Caco-2 (cell line): ENCODE data around the gene REV3L. TPM values are rescaled to one million over a fixed set of nuclear protein-coding genes. Genes with fewer than 3 reads are reported as not detected.

Experiments used
- BruUV-seq: library from RNA; stranded (reverse); fragments of 400-500 nt; replicated peaks from 2 replicates; lab custom pipeline; 2021; lab: Mats Ljungman, UMichigan
- CTCF ChIA-PET: fragments of 300-600 bp; sonication (Branson Sonifier 250); formaldehyde crosslinking; loops from one replicate; lab custom pipeline; 2022; ENCODE audit warnings: antibody characterized with exemption; lab: Charles Lee
- POLR2A ChIA-PET: fragments of 300-600 bp; sonication (Branson Sonifier 250); formaldehyde crosslinking; loops from one replicate; lab custom pipeline; 2022; ENCODE audit warnings: antibody characterized with exemption; lab: Charles Lee
- DNase-seq, 2 experiments: peaks; one replicate each; pipeline versions ENCODE4 v3.0.0 to v3.0.0-alpha.2; 2020 to 2022
- H3K27me3 ChIP-seq: replicated peaks from 2 replicates; pipeline ENCODE4 v1.6.0; 2011; ENCODE audit warnings: low read length; ENCODE audit not compliant: control insufficient read depth, insufficient read depth
- H3K36me3 ChIP-seq: 2 replicates; pipeline ENCODE4 v1.5.1; 2011; ENCODE audit warnings: low read length; ENCODE audit not compliant: control insufficient read depth, insufficient read depth
- H3K4me1 ChIP-seq: fragments of 250-450 bp; sonication (Bioruptor Pico); 2 replicates; pipeline ENCODE4 v1.5.1; 2020; ENCODE audit warnings: mild to moderate bottlenecking
- H3K4me3 ChIP-seq: 2 replicates; pipeline ENCODE4 v1.5.1; 2011; ENCODE audit warnings: low read depth, mild to moderate bottlenecking, control low read depth, low read length
- H3K9me3 ChIP-seq: fragments of 250-450 bp; sonication (Bioruptor Pico); 2 replicates; pipeline ENCODE4 v1.5.1; 2020; ENCODE audit warnings: mild to moderate bottlenecking, moderate library complexity
- H3K27ac Mint-ChIP-seq: one replicate; pipeline ENCODE4 v1.8.0; 2022; ENCODE audit warnings: mixed read lengths; ENCODE audit not compliant: unreplicated experiment
- H3K27me3 Mint-ChIP-seq: one replicate; pipeline ENCODE4 v1.8.0; 2022; ENCODE audit warnings: mixed read lengths; ENCODE audit not compliant: insufficient read depth, unreplicated experiment
- H3K36me3 Mint-ChIP-seq: one replicate; pipeline ENCODE4 v1.8.0; 2022; ENCODE audit warnings: mild to moderate bottlenecking, mixed read lengths; ENCODE audit not compliant: insufficient read depth, unreplicated experiment
- H3K4me1 Mint-ChIP-seq: one replicate; pipeline ENCODE4 v1.8.0; 2022; ENCODE audit warnings: low read depth, mixed read lengths; ENCODE audit not compliant: unreplicated experiment
- H3K4me3 Mint-ChIP-seq: one replicate; pipeline ENCODE4 v1.8.0; 2022; ENCODE audit warnings: mild to moderate bottlenecking, moderate library complexity, mixed read lengths; ENCODE audit not compliant: unreplicated experiment
- H3K9me3 Mint-ChIP-seq: one replicate; pipeline ENCODE4 v1.8.0; 2022; ENCODE audit warnings: mixed read lengths; ENCODE audit not compliant: unreplicated experiment
- intact Hi-C: fragments of 100-400 bp; cut with micrococcal nuclease; formaldehyde crosslinking; loops from one replicate; pipeline ENCODE4 v1.10.0; 2022; ENCODE audit not compliant: unreplicated experiment
- total RNA-seq: library from RNA; stranded (reverse); gene quantifications from 2 replicates; pipeline ENCODE4 v1.2.3, GENCODE V29; 2022
- TF ChIP-seq, protein P1 (sequence below), 2 experiments: fragments of 200-600 bp in 1 of 2; IDR thresholded peaks; 1 replicate in 1 of 2; 2 replicates in 1 of 2; pipeline versions ENCODE4 v1.5.1 to v1.8.0; 2011 to 2022; ENCODE audit warnings: antibody characterized with exemption in 1 of 2, control low read depth in 1 of 2, inconsistent platforms in 1 of 2, low read depth in 1 of 2, low read length in 1 of 2, mild to moderate bottlenecking in 1 of 2, moderate library complexity in 1 of 2; ENCODE audit not compliant: insufficient read depth in 1 of 2, severe bottlenecking in 1 of 2, unreplicated experiment in 1 of 2

REV3L gene
- total RNA-seq, 1 experiment from 2014 or later: 22.2 TPM

DNA sequence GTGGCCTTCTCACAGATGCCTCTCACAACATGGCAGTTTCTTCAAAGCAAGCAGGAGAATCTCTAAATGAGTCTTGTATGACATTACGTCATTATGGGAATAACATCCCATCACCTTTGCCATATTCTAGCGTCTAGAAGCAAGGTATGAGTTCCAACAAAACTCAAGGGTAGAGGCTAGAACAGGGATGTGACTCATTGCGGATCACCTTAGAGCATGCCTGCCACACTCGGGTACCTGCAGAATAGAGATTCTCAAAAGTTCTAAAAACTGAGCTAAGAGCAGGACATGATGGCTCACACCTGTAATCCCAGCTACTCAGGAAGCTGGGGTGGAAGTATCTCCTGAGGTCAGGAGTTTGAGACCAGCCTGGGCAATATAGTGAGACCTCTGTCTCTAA, 212.9 kb downstream of the REV3L start:
- BruUV-seq: no TSS peak
- Mint-ChIP-seq H3K27me3 (no peaks in the 10 kb centered on the region), H3K27ac (no peak overlapping the region), H3K9me3 (peaks cover 12% of the 10 kb centered on the region), H3K4me3 (no peak overlapping the region), H3K4me1 (peaks cover 10% of the 10 kb centered on the region), H3K36me3 (peaks cover 74% of the 10 kb centered on the region)
- POLR2A ChIA-PET: no interaction called here
- Histone ChIP-seq H3K4me3 (no peak overlapping the region), H3K4me1 (peaks cover 1% of the 10 kb centered on the region), H3K27me3 (no peaks in the 10 kb centered on the region), H3K36me3 (peaks cover 2% of the 10 kb centered on the region; the same call in 1 of the 2 replicates), H3K9me3 (0 out of 2 replicates have a peak, but pooled peaks cover 1% of the 10 kb centered on the region)
- intact Hi-C loops: no loop called here
- CTCF ChIA-PET: no interaction called here
- no peak for DNase-seq
- TF ChIP-seq, protein P1, sequence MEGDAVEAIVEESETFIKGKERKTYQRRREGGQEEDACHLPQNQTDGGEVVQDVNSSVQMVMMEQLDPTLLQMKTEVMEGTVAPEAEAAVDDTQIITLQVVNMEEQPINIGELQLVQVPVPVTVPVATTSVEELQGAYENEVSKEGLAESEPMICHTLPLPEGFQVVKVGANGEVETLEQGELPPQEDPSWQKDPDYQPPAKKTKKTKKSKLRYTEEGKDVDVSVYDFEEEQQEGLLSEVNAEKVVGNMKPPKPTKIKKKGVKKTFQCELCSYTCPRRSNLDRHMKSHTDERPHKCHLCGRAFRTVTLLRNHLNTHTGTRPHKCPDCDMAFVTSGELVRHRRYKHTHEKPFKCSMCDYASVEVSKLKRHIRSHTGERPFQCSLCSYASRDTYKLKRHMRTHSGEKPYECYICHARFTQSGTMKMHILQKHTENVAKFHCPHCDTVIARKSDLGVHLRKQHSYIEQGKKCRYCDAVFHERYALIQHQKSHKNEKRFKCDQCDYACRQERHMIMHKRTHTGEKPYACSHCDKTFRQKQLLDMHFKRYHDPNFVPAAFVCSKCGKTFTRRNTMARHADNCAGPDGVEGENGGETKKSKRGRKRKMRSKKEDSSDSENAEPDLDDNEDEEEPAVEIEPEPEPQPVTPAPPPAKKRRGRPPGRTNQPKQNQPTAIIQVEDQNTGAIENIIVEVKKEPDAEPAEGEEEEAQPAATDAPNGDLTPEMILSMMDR (IDR thresholded peaks at IDR 0.05; ENCODE audit: insufficient read depth in 1 of 2, low read depth in 1 of 2, low read length in 1 of 2, severe bottlenecking in 1 of 2, unreplicated experiment in 1 of 2): no peak

DNA sequence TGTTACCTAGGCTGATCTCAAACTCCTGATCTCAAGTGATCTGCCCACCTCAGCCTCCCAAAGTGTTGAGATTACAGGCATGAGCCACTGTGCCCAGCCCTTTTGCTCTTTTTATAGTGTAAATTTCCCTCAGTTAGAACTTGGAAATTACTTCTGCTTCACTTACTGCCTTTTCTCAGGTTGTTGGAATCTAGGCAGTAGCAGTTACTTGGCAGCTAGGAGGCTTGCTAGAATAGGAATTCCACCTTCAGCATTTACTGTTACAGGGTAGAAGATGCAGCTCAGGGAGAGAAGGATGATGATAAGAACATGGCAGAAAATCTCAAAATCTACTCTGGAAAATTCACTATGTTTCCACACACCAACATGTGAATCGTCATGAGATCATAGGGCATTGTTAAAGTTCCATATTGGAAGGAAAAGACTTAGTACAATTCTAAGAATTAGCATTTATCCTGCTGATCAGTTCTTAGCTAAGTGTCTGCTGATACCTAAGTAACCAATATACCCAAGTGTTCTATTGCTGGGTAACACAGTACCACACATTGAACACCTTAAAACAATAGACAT, 213.5 kb downstream of the REV3L start:
- Histone ChIP-seq H3K36me3 (no peaks in the 10 kb centered on the region), H3K27me3 (no peaks in the 10 kb centered on the region), H3K4me3 (no peak overlapping the region), H3K9me3 (no peaks in the 10 kb centered on the region), H3K4me1 (no peaks in the 10 kb centered on the region)
- CTCF ChIA-PET: no interaction called here
- Mint-ChIP-seq H3K27me3 (no peaks in the 10 kb centered on the region), H3K9me3 (peaks cover 7% of the 10 kb centered on the region), H3K4me3 (no peak overlapping the region), H3K4me1 (peaks cover 7% of the 10 kb centered on the region), H3K36me3 (peaks cover 68% of the 10 kb centered on the region), H3K27ac (no peak overlapping the region)
- BruUV-seq: no TSS peak
- intact Hi-C loops: no loop called here
- POLR2A ChIA-PET: no interaction called here
- no peak for DNase-seq
- TF ChIP-seq, protein P1 (IDR thresholded peaks at IDR 0.05; ENCODE audit: insufficient read depth in 1 of 2, low read depth in 1 of 2, low read length in 1 of 2, severe bottlenecking in 1 of 2, unreplicated experiment in 1 of 2): no peak

DNA sequence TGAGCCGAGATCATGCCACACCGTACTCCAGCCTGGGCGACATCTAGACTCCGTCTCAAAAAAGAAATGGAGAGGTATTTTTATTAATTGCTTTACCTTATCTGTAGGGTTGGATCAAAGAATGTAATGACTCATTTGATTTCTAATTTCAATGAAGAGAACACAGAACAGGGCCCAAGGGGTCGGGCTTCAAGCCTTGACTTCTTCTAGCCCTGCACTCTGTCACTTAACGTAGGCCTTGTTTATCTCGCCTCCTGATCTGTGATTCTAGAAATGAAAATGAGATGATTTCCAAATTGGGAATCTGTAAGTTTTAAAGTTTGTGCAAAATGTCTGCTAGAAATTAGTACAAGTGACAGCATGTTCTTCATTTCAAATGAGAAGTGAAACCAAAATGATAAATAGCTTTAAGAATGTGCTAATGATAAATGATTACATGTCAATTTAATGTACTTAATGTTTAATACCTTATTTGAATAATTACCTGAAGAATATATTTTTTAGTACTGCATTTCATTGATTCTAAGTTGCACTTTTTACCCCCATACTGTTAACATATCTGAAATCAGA, 215.2 kb downstream of the REV3L start:
- Histone ChIP-seq H3K4me1 (no peaks in the 10 kb centered on the region), H3K9me3 (no peaks in the 10 kb centered on the region), H3K27me3 (no peaks in the 10 kb centered on the region), H3K36me3 (no peaks in the 10 kb centered on the region; the same call in 1 of the 2 replicates), H3K4me3 (no peak overlapping the region)
- intact Hi-C loops: no loop called here
- POLR2A ChIA-PET: no interaction called here
- Mint-ChIP-seq H3K27me3 (no peaks in the 10 kb centered on the region), H3K4me1 (no peaks in the 10 kb centered on the region), H3K9me3 (no peaks in the 10 kb centered on the region), H3K27ac (no peak overlapping the region), H3K36me3 (peaks cover 65% of the 10 kb centered on the region), H3K4me3 (no peak overlapping the region)
- TF ChIP-seq, protein P1 (IDR thresholded peaks at IDR 0.05; ENCODE audit: insufficient read depth in 1 of 2, low read depth in 1 of 2, low read length in 1 of 2, severe bottlenecking in 1 of 2, unreplicated experiment in 1 of 2): no peak
- no TSS peak for BruUV-seq
- DNase-seq: no peak
- CTCF ChIA-PET: no interaction called here
